Activated CD4-positive, alpha-beta T cell treated with anti-CD3 and anti-CD28 coated beads, Interleukin-2, amount 50 U/mL, for 16 hours (primary cell): ENCODE data around the gene RNASET2.
"Not testable (repeated sequence)": the region's sequence is repeated elsewhere in the genome, so short reads cannot be mapped to it uniquely, and the experiment has no call there.

Experiments used
- DNase-seq: peaks from one replicate; pipeline ENCODE4 v3.0.0-alpha.2; 2020

The RNASET2 gene

DNA sequence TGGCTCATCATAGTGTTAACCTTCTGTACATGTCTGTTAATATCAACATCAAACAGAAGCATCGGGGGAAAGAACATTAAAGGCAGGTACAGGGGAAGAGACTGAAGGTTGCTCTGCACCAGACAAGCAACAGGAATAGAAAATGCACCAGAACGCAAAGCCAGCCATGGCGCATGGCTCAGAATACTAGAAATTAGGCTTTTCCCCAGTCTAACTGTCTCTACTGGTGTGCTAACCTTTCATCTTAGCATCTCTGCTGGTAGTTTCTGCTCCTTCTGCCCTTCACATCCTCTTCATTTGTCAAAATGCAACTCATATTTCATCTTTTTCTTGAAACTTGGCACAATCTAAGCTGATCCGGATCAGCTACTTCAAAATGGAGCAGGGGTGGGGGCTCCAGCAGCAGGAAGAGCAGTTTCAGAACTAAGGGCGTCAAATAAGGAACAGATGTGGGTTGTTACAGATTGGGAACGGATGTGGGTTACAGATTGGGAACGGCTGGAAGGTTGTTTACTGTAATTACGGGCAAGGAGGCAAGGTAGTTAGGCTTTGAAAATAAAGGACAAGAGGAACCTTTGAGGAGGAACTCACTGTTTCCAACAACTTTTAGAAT is 13.1 kb upstream of the RNASET2 start:
- DNase-seq, result peak; percentile 36

- no peak for DNase-seq
These were observed 9.9 kb upstream of the RNASET2 start for GRCh38 chr6:166966268-166966667.

DNA sequence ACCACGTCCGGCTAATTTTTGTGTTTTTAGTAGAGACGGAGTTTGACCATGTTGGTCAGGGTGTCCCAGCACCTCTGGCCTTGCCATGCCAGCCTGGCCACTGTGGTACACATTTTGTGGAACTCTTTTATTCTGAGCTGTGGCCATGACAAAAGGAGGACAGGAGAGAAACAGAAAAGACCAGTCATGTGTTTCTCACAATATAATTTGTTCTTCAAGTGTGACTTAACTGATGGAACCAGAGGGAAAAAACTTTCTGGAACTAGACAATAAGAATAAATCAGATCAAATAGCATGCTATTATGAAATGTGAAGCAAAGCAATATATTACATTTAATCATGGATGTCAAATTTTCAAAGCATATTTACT is 4.2 kb upstream of the RNASET2 start:
- no peak for DNase-seq

GRCh38 chr6:166959911-166960608 is 3.7 kb upstream of the RNASET2 start:
- no peak for DNase-seq

DNA sequence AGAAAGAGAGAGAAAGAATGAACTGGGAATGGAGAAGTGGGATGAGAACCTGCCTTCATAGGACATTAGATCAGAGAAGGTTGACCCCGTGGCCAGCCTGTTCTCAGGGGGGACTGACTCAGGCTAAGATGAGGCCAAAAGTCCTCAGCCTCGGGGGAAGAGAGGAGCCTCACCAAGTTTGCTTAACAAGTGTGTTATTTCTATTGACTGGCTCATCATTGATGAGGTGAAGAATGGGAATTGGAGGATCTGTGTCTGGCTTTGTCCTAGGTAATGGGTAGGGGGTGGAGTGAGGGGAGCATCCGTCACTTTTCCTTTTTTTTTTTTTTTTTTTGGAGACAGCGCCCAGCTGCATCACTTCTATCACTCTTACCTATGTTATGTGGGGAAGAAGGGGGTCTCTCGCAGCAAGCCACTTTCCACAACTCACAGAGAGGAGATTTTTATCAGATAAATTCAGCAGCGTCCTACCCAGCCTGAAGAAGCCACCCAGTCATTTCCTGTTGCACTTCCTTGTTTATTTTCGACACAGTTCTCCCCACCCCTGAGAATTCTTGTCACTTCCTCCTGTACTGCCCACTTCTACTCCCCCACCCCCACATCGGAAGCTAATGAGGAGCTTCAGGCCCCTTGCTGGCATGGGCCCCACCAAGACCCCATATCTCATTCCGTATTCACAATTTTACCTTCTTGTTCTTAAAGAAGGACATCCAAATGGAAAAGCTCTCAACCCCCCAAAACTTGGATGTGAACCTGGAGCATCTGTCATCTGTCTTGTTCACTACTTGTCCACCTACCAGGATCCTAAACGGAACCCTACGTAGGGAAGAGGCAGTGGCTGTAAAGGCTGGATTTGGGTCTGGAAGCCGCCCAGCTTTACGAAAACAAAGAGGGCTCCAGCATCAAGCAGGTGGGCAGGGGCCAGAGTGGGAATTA is 2.8 kb upstream of the RNASET2 start:
- DNase-seq, result peak; percentile 63

DNA sequence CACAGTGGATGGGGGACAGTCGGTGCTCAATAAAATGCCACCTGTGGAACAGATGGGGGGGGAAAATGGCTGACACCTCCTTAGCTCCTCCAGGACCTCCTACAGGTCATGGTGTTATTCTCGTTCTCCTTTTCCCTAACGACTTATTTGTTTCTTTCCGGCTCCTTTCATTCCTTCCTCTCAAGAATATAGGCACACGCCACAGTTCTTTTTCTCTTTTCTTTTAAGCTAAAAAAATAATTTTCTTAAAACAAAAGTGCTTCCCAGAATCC is 1.4 kb upstream of the RNASET2 start:
- DNase-seq, result no peak

DNA sequence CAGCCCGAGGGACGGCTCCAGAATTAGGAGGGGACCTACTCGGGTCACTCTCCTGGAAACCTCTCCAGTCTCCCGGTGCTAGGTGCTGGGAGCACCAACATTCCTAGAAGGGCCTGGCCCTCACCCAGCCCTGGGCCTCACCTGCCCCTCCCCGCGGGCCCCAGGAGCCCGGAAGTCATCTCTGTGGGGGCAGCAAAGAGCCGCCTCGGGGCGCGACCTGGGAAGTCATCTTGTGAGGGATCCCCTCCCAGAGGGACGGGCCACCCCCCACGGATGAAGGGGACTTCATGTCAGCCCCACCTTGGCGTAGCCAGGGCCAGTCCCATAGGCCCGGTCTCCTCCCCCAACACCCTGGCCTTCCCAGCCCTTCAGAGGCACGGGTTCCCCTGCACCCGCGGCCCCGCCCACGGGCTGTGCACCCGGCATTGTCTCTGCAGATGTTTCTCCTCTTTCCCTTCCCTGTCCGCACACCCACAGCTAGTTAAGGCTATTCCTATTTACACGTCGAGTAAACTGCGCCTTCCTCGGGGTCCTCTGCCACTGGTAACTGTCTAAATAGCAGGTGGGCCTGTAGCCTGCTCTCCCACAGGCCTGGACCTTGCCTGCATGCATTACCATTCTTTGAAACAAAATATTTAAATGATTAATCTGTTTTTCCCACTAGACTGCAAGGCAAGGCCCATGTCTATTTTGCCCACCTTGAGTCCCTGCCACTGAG is 896 bp upstream of the RNASET2 start:
- DNase-seq, result peak; percentile 41

GRCh38 chr6:166955865-166956443 is 396 bp downstream of the RNASET2 start:
- DNase-seq, result peak; percentile 28

- DNase-seq, result peak; percentile 45
These were observed 1.1 kb downstream of the RNASET2 start for GRCh38 chr6:166955121-166955864.

DNA sequence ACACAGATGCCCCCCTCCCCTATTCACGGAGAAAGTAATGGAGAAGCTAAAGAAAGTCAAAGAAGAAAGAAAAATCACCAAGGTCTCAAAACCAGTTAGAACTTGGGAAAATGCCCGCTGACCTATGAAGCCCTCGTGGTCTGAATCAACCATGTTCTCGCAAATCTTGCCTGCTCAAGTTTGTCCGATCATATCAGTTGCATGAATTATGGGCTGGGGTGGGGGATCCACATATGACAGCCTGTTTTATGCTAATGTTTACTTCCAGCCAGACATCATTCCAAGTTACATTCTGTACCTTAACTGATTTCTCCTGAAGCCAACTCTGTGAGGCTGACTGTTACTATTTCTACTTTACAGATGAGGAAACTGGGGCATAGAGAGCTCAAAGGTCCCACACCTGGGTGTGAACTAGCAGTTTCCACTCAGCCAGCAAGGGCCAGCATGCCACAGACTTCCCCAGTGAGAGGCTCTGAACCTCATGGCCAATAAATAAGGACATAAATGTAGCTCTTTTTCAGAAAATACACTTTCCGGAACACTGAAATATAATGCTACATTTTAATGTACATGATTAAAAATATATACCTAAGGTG is 2.1 kb downstream of the RNASET2 start:
- peak; percentile 16 for DNase-seq

- peak; percentile 54 for DNase-seq
These were observed 3.5 kb downstream of the RNASET2 start for GRCh38 chr6:166952567-166953486.

GRCh38 chr6:166952121-166952520 is 4.2 kb downstream of the RNASET2 start:
- DNase-seq, result peak; percentile 30

DNA sequence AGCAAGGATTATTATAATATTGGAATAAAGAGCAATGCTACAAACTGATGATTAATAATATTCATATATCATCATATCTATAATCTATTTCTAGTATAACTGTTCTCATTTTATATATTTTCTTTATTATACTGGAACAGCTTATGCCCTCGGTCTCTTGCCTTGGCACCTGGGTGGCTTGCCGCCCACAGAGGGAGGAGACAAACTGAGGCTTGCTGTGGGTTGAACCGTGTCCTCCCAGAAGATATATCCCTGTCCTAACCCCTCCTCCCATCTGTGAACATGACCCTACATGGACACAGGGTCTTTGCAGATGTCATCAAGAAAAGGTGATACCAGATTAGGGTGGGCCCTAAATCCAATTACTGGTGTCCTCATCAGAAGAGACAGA is 4.7 kb downstream of the RNASET2 start:
- no peak for DNase-seq

GRCh38 chr6:166950892-166951669 is 5.3 kb downstream of the RNASET2 start:
- peak; percentile 89 for DNase-seq

GRCh38 chr6:166950443-166950821 is 5.9 kb downstream of the RNASET2 start:
- peak; percentile 77 for DNase-seq

DNA sequence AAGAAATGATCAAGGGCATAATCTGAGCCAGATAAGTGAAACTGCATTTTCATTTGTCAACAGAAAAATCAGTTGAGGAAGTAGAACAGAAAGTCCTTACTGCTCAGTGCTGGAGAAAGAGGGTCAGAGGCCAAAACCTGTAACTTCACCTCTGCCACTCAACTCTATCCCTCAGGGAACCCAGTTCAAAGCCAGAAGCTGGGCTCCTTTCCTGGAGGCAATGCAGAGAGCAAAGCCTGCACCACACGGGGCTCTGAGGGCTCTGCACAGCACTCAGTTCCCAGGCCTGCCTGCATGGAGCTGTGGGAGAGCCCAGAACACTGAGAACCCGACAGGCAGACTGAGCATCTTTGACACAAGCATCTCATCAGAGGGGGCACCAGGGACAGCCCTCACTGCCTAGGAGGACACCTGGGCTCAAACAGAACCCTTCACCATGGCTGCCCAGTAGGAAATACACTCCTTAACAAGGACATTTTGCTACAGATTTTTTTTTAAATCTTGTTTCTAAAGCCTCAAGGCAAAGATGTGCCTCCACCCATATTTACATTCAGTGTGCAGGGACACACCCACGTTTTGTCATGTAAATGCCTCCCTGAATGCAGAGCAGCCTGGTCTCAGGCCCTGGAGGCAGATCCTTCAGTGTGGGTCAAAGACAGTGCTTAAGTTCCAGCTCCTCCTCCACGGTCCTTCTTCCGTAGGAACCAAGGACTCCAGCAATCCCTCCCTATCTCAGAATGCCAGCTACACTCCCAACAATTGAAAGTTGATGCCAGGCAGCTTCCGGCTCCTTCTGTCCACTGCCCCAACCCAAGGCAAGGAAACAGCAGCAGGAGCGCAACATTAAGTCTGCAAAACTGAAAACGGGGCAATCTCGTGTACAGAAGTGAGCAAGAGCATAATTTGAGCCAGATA is 6.6 kb downstream of the RNASET2 start:
- peak; percentile 33 for DNase-seq

- not testable (repeated sequence) for DNase-seq
These were observed 7.6 kb downstream of the RNASET2 start for GRCh38 chr6:166948724-166949123.

DNA sequence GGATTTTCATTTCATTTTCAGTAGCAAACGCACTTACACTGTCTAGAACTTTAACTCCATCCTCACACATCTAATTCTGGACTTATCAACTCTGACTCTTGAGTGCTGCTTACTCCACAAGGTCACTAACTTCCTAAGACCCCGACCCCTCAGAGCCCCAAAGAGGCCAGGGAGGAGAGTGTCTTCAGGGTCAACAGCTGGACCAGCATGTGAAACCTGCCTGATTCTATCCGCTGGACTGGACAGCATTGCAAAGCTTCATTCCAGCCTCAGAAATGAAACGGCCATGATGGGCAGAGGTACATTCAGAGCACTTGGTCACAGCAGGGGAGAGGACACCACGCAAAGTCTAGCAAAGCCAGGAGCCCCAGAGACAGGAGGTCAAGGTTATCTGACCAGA is 9.1 kb downstream of the RNASET2 start:
- no peak for DNase-seq

DNA sequence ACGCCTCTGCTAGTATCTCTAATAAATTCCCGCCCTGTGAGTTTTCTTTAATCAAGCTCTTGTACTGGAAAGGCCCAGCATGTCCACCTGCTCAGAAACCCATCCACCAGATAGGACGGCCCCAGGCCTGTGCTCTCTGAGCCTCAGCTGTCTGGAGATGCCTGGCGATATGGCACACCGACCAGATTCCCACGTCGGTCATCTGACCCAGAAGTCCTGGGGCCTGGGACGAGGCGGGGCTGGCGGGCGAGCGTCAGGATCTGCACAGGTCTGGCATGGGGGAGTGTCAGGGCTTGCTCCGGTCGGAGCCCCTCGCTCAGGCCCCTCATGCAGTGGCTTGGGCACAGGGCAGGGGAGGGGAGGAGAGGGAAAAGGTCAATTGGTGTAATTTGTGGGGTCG is 10.2 kb downstream of the RNASET2 start:
- no peak for DNase-seq
